CMK (cell line): ENCODE results near the gene PIGO.
A peak's percentile ranks its signal among the peaks of the same experiment; 100 is the strongest.

Source experiments
- DNase-seq: peaks from one replicate; pipeline ENCODE4 v3.0.0-alpha.2; 2010; ENCODE audit warnings: low read depth

The PIGO gene

GRCh38 chr9:35070823-35071813, 25.3 kb downstream of the PIGO start:
- no peak for DNase-seq

DNA sequence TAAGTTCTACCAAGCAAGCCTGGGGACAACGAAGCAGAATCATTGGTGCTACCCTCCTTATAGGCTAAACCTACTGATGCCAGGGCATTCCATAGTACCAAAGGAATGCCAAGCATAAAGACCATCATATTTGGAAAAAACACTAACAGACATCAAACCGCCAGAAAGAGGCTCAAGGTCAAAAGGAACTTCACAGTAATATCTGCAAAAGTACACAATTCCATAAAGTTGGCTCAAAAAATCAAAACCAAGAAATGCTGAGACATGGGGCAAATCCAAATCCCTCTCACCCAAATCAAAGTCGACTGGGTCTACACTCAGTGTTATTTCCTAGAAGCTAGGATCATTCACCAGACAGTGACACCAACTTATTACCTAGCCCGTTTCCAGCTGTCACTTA, 27.4 kb downstream of the PIGO start:
- no peak for DNase-seq

DNA sequence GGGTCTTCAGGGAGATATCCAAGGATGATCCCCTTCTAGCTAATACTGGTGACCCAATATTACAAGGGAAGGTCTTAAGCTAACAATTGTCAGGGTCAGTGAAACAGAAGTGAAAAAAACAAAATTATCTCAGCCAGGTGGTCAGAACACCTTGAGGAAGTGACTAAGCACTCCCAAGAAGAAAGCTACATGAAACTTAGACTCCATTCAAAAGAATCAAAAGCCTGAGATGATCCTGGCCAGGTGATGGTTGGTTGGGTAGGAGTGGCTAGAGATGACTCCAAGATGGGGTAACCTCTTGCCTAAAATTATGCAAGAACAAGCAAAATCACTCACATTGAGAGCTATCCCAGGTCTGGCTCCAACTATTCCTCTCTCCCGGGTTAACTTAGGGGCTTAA, 29.3 kb downstream of the PIGO start:
- DNase-seq = no peak

GRCh38 chr9:35060548-35061207, 35.7 kb downstream of the PIGO start:
- DNase-seq = no peak

DNA sequence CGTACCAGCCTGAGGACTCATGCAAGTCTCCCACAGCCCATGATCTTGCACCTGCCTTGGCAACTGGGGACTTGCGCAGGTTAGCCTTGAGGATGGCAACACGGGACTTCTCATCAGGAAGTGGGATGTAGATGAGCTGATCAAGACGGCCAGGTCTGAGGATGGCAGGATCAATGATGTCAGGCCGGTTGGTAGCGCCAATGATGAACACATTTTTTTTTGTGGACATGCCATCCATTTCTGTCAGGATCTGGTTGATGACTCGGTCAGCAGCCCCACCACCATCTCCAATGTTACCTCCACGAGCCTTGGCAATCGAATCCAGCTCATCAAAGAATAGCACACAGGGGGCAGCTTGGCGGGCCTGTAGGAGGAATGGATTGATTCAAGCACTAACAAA, 37.0 kb downstream of the PIGO start:
- DNase-seq = no peak

DNA sequence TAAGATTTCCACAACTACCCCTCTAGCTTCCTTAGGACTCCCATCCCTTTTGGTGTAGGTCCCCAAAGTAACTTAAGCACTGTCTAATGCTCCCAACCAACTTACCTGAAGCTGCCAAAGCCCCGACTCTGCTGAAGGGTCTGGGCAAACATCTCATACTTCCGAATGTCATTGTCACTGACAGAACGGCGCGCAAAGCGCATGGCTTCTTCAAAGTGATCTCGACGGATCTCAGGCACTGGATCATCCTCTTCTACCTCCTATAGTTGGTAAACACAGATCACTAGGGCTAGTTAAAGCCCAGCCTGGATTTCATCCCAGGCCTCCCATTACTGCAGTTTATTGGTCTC, 39.1 kb downstream of the PIGO start:
- no peak for DNase-seq

DNA sequence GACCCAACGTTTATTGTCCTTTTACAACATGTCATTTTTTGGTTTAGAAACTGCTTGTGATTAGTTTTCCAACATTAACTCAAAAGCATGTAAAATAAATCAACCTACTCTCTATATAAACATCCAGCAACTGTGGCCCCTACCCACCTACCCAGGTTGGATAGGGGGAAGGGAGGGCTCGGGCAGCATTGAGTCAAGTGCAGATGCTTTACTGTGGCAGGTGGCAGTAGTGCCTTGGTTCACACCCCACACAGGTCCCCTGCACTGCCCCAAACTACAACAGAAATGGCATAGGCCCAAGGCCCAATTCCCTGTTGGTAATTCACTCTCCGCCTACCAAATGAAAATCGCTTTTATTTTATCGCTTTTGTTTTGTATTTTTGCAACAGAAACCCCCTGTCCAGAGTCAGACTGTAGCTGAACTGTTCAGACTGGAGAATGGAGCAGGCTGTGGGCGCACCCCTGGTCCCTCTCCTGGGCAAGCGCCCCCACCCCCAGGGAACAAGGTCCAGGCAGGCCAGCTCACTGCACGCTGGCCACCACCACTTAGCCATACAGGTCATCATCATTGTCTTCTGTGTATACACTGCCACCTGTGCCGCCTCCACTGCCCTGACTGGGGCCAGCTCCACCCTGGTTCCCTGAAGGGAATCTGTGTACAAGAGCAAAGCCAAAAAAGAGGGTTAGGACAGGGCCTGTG, 39.7 kb downstream of the PIGO start:
- DNase-seq = no peak

DNA sequence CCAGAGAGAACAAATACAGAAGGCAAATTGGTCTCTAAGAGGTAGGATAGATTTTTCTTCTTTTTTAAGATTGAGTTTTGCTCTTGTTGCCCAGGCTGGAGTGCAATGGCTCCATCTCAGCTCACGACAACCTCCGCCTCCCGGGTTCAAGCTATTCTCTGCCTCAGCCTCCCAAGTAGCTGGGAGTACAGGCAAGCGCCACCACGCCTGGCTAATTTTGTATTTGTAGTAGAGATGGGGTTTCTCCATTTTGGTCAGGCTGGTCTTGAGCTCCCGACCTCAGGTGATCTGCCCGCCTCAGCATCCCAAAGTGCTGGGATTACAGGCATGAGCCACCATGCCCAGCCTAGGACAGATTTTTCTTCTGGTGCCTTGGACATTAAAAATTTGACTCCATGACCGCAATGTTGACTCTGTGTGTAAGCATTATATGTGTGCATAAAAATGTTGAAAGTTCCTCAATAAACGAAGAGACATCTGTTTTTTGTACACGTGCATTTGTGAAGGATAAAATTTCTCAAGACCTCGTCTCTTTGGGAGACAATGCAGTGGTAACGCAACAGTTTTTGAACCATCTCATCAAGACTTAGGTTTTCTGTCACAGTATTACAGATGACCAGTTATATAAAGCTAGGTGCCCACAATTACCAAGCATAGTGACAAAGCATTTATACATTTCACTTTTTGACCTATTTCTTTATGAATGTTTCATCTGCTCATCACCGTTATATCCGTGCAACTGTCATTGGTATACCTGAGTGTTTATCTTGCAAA, 41.3 kb downstream of the PIGO start:
- no peak for DNase-seq

DNA sequence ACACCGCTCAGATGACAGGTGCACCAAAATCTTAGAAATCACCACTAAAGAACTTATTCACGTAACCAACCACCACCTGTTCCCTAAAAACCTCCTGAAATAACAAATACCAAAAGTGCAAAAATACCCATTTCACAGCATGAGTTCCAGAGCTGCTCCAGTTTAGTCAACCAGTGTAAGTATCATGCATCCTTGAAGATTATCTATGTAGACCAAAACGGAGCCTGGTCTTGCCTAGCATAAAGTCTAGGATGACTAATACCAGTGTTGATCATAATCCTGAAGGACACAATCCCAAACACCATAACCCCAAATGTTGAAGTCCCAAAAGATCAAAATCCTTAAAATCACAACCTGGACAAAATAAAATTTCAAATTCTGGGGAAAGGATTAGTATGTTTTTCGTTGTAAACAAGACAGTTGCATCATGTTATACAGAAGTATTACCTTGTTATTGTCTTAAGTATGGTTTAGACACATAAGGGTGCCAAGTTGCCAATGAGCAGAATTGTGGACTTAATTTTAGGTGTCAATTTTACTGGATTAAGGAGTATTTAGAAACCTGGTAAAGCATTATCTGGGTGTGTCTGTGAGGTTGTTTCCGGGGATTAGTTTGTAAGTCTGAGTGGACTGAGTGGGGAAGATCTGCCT, 42.1 kb downstream of the PIGO start:
- no peak for DNase-seq

DNA sequence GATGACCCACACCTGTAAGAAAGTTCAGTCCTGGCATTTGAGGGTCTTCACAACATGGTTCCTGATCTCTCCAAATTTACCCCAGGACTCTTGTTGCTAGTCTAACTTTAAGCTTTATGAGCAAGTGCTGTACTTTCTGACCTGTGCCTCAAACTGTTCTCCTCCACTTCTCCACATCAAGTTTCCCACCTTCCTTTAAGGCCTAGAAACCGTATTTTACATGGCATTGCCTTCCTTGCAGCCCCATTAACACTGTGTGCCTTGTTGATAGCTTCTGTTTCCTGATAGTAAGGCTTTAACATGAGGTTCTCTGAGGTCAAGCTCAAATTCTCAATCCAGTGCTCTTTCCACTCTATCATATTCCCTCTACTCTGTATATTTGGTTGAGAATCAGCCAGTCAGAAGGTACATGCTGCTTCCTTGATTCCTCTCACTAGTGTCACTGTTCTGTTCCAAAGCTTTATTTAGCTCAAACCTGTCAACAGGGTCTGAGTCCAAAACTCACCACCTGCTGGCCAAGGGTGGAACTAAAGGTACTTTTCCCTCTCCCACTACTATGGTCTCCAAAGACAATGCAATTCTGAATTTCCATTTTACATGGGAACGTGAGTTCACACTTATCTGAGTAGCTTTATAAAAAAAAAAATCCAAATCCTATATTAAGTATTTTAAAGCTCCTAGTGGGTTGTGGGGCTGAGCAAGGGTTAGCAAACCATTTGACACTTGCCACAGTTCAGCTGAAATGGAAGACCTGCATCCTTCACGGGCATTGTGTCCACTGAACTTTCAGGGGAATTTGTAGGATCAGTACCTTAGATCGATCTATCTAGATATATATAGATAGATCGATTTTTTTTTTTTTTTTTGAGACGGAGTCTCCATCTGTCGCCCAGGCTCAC, 45.1 kb downstream of the PIGO start:
- peak; percentile 47 for DNase-seq

DNA sequence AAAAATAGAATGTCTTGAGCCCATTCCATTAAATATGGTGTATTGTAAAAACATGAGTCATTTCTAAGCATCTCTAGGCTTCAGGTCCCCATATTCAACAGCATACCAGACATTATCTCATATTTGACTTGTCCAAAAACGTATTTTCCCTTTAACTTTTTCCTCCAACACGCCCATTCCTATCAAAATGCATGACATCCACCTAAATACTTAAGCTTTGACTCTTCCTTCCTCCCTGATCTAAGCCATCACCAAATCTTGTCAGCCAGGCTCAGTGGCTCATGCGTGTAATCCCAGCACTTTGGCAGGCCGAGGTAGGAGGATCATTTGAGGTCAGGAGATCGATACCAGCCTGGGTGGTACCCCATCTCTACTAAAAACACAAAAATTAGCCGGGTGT, 47.9 kb downstream of the PIGO start:
- DNase-seq = no peak

DNA sequence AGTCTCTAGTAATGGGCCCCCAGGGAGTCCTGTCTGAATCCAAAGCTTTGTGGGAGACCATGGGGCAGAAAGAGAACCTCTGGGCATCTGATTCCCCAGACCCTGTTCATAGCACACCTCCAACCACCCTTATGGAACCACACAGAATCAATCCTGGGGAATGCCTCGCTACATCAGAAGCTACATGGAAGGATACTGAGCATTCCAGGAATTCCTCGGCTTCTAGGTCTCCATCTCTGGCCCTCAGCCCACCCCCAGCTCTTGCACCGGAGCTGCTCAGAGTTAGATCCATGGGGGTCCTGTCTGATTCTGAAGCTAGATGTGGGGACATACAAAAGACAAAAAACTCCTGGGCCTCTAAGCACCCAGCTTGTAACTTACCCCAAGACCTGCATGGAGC, 52.3 kb downstream of the PIGO start:
- no peak for DNase-seq

GRCh38 chr9:35042891-35043545, 53.4 kb downstream of the PIGO start:
- no peak for DNase-seq

- DNase-seq = no peak
These were observed 54.2 kb downstream of the PIGO start for GRCh38 chr9:35042081-35042604.
